GM19239 (cell line): ENCODE measurements around the gene NDUFV2.

Source experiments
- DNase-seq: peaks from one replicate; pipeline ENCODE4 v3.0.0; 2011; ENCODE audit warnings: low spot score; ENCODE audit not compliant: insufficient read length
- FAIRE-seq: peaks from 2 replicates; lab custom pipeline; 2011; peaks lifted over from hg19 to GRCh38; lab: Jason Lieb, UNC

The NDUFV2 gene

GRCh38 chr18:9181275-9181674 is 78.8 kb downstream of the NDUFV2 start:
- FAIRE-seq (no peak), DNase-seq (no peak)

- DNase-seq (no peak), FAIRE-seq (no peak)
Observed at GRCh38 chr18:9182852-9183399, 80.4 kb downstream of the NDUFV2 start.
